ENCODE measurements around the gene SLBP.

The SLBP gene

GRCh38 chr4:1644891-1645657, 67.0 kb downstream of the SLBP start:
- no peak for DNase-seq

- no peak for DNase-seq
These were observed 68.0 kb downstream of the SLBP start for GRCh38 chr4:1643971-1644735.

Data from NCI-H2081 treated with DMSO at 0.1 percent for 48 hours (cell line).